ENCODE data around the gene MRPL39. TPM values are rescaled to one million over a fixed set of nuclear protein-coding genes. Genes with fewer than 3 reads are reported as not detected.

The MRPL39 gene
- total and polyA plus RNA-seq, 2 experiments from 2014 or later, result 50.5 to 132 TPM

GRCh38 chr21:25586326-25586725 is 21.0 kb downstream of the MRPL39 start:
- Histone ChIP-seq H3K36me3 (ENCODE audit: insufficient read depth) (peaks cover 4% of the 10 kb centered on the region; the same call in 1 of the 2 replicates), H3K4me2 (no peak overlapping the region), H3K27me3 (ENCODE audit: insufficient read depth) (no peaks in the 10 kb centered on the region), H3K9me2 (ENCODE audit: insufficient read depth) (no peaks in the 10 kb centered on the region), H3K4me3 (no peak overlapping the region), H3K4me1 (ENCODE audit: insufficient read depth) (no peaks in the 10 kb centered on the region), H3K27ac (ENCODE audit: low read depth) (no peak overlapping the region), H2AFZ (no peak overlapping the region), H3F3A (replicated peaks; ENCODE audit: low read depth) (no peaks in the 10 kb centered on the region), H3K79me2 (replicated peaks; ENCODE audit: insufficient read depth) (no peaks in the 10 kb centered on the region), H4K20me1 (replicated peaks; ENCODE audit: insufficient read depth) (no peaks in the 10 kb centered on the region)
- H3K4me1 Mint-ChIP-seq, result no peaks in the 10 kb centered on the region
- H3K27ac Mint-ChIP-seq, result no peak overlapping the region
- DNase-seq (ENCODE audit: low spot score) (no peak), ATAC-seq (no peak)
- no peaks in the 10 kb centered on the region for H3K27me3 Mint-ChIP-seq (ENCODE audit: insufficient read depth, low read depth, poor library complexity)
- H3K9me3 Mint-ChIP-seq, result no peaks in the 10 kb centered on the region
- no peak overlapping the region for H3K4me3 Mint-ChIP-seq
- peaks cover 24% of the 10 kb centered on the region; the same call in 2 of the 3 replicates for H3K36me3 Mint-ChIP-seq (ENCODE audit: low read depth)
- no peak for TF ChIP-seq CREB1 (CRISPR knock-in tag; IDR thresholded peaks at IDR 0.05; ENCODE audit: low read depth)
- TF ChIP-seq NANOG (IDR thresholded peaks at IDR 0.05; ENCODE audit: borderline replicate concordance), result no peak
- no peak for TF ChIP-seq POLR2AphosphoS5 (IDR thresholded peaks at IDR 0.05; ENCODE audit: low read depth)
- no peak for TF ChIP-seq EZH2phosphoT487 (IDR thresholded peaks at IDR 0.05; ENCODE audit: unreplicated experiment)
- TF ChIP-seq EZH2 (IDR thresholded peaks at IDR 0.05; ENCODE audit: low read depth, unreplicated experiment), result no peak
- no peak for TF ChIP-seq REST (IDR thresholded peaks at IDR 0.05; ENCODE audit: unreplicated experiment)
- TF ChIP-seq, protein P1, sequence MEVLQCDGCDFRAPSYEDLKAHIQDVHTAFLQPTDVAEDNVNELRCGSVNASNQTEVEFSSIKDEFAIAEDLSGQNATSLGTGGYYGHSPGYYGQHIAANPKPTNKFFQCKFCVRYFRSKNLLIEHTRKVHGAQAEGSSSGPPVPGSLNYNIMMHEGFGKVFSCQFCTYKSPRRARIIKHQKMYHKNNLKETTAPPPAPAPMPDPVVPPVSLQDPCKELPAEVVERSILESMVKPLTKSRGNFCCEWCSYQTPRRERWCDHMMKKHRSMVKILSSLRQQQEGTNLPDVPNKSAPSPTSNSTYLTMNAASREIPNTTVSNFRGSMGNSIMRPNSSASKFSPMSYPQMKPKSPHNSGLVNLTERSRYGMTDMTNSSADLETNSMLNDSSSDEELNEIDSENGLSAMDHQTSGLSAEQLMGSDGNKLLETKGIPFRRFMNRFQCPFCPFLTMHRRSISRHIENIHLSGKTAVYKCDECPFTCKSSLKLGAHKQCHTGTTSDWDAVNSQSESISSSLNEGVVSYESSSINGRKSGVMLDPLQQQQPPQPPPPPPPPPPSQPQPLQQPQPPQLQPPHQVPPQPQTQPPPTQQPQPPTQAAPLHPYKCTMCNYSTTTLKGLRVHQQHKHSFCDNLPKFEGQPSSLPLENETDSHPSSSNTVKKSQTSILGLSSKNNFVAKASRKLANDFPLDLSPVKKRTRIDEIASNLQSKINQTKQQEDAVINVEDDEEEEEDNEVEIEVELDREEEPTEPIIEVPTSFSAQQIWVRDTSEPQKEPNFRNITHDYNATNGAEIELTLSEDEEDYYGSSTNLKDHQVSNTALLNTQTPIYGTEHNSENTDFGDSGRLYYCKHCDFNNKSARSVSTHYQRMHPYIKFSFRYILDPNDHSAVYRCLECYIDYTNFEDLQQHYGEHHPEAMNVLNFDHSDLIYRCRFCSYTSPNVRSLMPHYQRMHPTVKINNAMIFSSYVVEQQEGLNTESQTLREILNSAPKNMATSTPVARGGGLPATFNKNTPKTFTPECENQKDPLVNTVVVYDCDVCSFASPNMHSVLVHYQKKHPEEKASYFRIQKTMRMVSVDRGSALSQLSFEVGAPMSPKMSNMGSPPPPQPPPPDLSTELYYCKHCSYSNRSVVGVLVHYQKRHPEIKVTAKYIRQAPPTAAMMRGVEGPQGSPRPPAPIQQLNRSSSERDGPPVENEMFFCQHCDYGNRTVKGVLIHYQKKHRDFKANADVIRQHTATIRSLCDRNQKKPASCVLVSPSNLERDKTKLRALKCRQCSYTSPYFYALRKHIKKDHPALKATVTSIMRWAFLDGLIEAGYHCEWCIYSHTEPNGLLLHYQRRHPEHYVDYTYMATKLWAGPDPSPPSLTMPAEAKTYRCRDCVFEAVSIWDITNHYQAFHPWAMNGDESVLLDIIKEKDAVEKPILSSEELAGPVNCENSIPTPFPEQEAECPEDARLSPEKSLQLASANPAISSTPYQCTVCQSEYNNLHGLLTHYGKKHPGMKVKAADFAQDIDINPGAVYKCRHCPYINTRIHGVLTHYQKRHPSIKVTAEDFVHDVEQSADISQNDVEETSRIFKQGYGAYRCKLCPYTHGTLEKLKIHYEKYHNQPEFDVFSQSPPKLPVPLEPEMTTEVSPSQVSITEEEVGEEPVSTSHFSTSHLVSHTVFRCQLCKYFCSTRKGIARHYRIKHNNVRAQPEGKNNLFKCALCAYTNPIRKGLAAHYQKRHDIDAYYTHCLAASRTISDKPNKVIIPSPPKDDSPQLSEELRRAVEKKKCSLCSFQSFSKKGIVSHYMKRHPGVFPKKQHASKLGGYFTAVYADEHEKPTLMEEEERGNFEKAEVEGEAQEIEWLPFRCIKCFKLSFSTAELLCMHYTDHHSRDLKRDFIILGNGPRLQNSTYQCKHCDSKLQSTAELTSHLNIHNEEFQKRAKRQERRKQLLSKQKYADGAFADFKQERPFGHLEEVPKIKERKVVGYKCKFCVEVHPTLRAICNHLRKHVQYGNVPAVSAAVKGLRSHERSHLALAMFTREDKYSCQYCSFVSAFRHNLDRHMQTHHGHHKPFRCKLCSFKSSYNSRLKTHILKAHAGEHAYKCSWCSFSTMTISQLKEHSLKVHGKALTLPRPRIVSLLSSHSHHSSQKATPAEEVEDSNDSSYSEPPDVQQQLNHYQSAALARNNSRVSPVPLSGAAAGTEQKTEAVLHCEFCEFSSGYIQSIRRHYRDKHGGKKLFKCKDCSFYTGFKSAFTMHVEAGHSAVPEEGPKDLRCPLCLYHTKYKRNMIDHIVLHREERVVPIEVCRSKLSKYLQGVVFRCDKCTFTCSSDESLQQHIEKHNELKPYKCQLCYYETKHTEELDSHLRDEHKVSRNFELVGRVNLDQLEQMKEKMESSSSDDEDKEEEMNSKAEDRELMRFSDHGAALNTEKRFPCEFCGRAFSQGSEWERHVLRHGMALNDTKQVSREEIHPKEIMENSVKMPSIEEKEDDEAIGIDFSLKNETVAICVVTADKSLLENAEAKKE (CRISPR knock-in tag; IDR thresholded peaks at IDR 0.05), result no peak
- TF ChIP-seq ZNF331 (CRISPR knock-in tag; IDR thresholded peaks at IDR 0.05; ENCODE audit: low read depth), result no peak
- no peak for TF ChIP-seq JUNB (IDR thresholded peaks at IDR 0.05; ENCODE audit: unreplicated experiment)

Data from GM23338 (cell line).